IMR-90 (cell line): ENCODE data around the gene RPS28. TPM values are rescaled to one million over a fixed set of nuclear protein-coding genes. Genes with fewer than 3 reads are reported as not detected.
A peak's percentile ranks its signal among the peaks of the same experiment; 100 is the strongest.

Experiments used
- ATAC-seq: fragments of 200-7000 bp; cut with Tn5 transposase; 2 replicates; pipeline ENCODE4 v1.9.1; 2020; ENCODE audit warnings: low read depth, mild to moderate bottlenecking, moderate library complexity
- BruUV-seq: library from RNA; stranded (reverse); fragments of 400-500 nt; replicated peaks from 2 replicates; lab custom pipeline; 2021; lab: Mats Ljungman, UMichigan
- CTCF ChIA-PET: fragments of 300-600 bp; formaldehyde crosslinking; extraction: SDS; loops from one replicate; lab custom pipeline; 2021; ENCODE audit warnings: antibody characterized with exemption; lab: Yijun Ruan, JAX
- POLR2A ChIA-PET: fragments of 300-600 bp; sonication (Branson Sonifier 250); formaldehyde crosslinking; loops from one replicate; lab custom pipeline; 2022; ENCODE audit warnings: antibody characterized with exemption; ENCODE audit not compliant: unreplicated experiment; lab: Charles Lee
- DNase-seq: peaks from one replicate; pipeline ENCODE4 v3.0.0; 2013
- H2AFZ ChIP-seq: replicated peaks from 2 replicates; pipeline ENCODE3; 2013; ENCODE audit warnings: low read length, mild to moderate bottlenecking; ENCODE audit not compliant: poor library complexity
- H2AK5ac ChIP-seq: 2 replicates; pipeline ENCODE4 v1.6.1; 2013; ENCODE audit warnings: low read depth, low read length, inconsistent platforms
- H2AK9ac ChIP-seq: replicated peaks from 2 replicates; pipeline ENCODE3; 2013; ENCODE audit warnings: mild to moderate bottlenecking, low read depth, low read length, moderate library complexity; ENCODE audit not compliant: poor library complexity
- H2BK120ac ChIP-seq: 2 replicates; pipeline ENCODE4 v1.6.1; 2013; ENCODE audit warnings: low read depth, low read length, inconsistent platforms
- H2BK15ac ChIP-seq: 3 replicates; pipeline ENCODE4 v1.6.1; 2013; ENCODE audit warnings: low read depth, low read length, inconsistent platforms
- H2BK20ac ChIP-seq: 2 replicates; pipeline ENCODE4 v1.6.1; 2013; ENCODE audit warnings: low read depth, mild to moderate bottlenecking, inconsistent platforms, low read length, moderate library complexity
- H2BK5ac ChIP-seq: 2 replicates; pipeline ENCODE4 v1.6.1; 2013; ENCODE audit warnings: mild to moderate bottlenecking, low read depth, low read length, inconsistent platforms; ENCODE audit not compliant: poor library complexity, severe bottlenecking
- H3K14ac ChIP-seq: replicated peaks from 2 replicates; pipeline ENCODE4 v1.6.1; 2013; ENCODE audit warnings: low read depth, low read length, inconsistent platforms
- H3K18ac ChIP-seq: 2 replicates; pipeline ENCODE4 v1.6.1; 2013; ENCODE audit warnings: low read depth, low read length, control low read depth
- H3K23ac ChIP-seq: 2 replicates; pipeline ENCODE4 v1.6.1; 2013; ENCODE audit warnings: low read depth, low read length, inconsistent platforms
- H3K27ac ChIP-seq: 2 replicates; pipeline ENCODE4 v1.5.1; 2013; ENCODE audit warnings: mild to moderate bottlenecking, control low read depth, low read length; ENCODE audit not compliant: insufficient read depth
- H3K27me3 ChIP-seq: 2 replicates; pipeline ENCODE4 v1.6.1; 2013; ENCODE audit warnings: low read length; ENCODE audit not compliant: control insufficient read depth, insufficient read depth
- H3K36me3 ChIP-seq: 2 replicates; pipeline ENCODE4 v1.6.1; 2013; ENCODE audit warnings: low read length, mixed read lengths; ENCODE audit not compliant: control insufficient read depth, insufficient read depth
- H3K4ac ChIP-seq: 2 replicates; pipeline ENCODE4 v1.6.1; 2013; ENCODE audit warnings: low read depth, low read length, inconsistent platforms
- H3K4me1 ChIP-seq: 2 replicates; pipeline ENCODE4 v1.6.1; 2013; ENCODE audit warnings: low read length, mixed read lengths; ENCODE audit not compliant: control insufficient read depth, insufficient read depth
- H3K4me2 ChIP-seq: 2 replicates; pipeline ENCODE4 v1.6.1; 2013; ENCODE audit warnings: low read depth, mild to moderate bottlenecking, control low read depth, low read length, moderate library complexity
- H3K4me3 ChIP-seq: 2 replicates; pipeline ENCODE4 v1.5.1; 2013; ENCODE audit warnings: low read depth, mild to moderate bottlenecking, control low read depth, low read length, moderate library complexity; ENCODE audit not compliant: insufficient read depth
- H3K56ac ChIP-seq: 2 replicates; pipeline ENCODE4 v1.6.1; 2013; ENCODE audit warnings: low read length, inconsistent platforms; ENCODE audit not compliant: insufficient read depth; ENCODE audit errors: extremely low read depth
- H3K79me1 ChIP-seq, 2 experiments: 2 replicates each; pipeline ENCODE4 v1.6.1; 2013; ENCODE audit warnings: low read length in 2 of 2, inconsistent platforms in 1 of 2, low read depth in 1 of 2
- H3K9ac ChIP-seq: 2 replicates; pipeline ENCODE4 v1.6.1; 2013; ENCODE audit warnings: low read depth, low read length, control low read depth
- H3K9me1 ChIP-seq: 2 replicates; pipeline ENCODE4 v1.6.1; 2013; ENCODE audit warnings: low read length, inconsistent platforms; ENCODE audit not compliant: insufficient read depth
- H3K9me3 ChIP-seq: 2 replicates; pipeline ENCODE4 v1.6.1; 2013; ENCODE audit warnings: low read length; ENCODE audit not compliant: control insufficient read depth, insufficient read depth
- H4K20me1 ChIP-seq: 2 replicates; pipeline ENCODE4 v1.6.1; 2013; ENCODE audit warnings: low read length, inconsistent platforms; ENCODE audit not compliant: insufficient read depth
- H4K5ac ChIP-seq: 2 replicates; pipeline ENCODE4 v1.6.1; 2013; ENCODE audit warnings: mild to moderate bottlenecking, low read depth, low read length, control low read depth
- H4K8ac ChIP-seq, 2 experiments: 2 replicates each; pipeline ENCODE4 v1.6.1; 2013; ENCODE audit warnings: low read depth in 2 of 2, low read length in 2 of 2, control low read depth in 1 of 2, inconsistent platforms in 1 of 2
- H4K91ac ChIP-seq: 2 replicates; pipeline ENCODE4 v1.6.1; 2013; ENCODE audit warnings: low read depth, low read length, inconsistent platforms; ENCODE audit not compliant: insufficient read depth
- CEBPB ChIP-seq: IDR thresholded peaks from 2 replicates; pipeline ENCODE4 v1.6.1; 2012; ENCODE audit warnings: low read depth, low read length, improper control_type of control experiment
- ELK1 ChIP-seq: fragments of 150-350 bp; IDR thresholded peaks from 2 replicates; pipeline ENCODE4 v1.6.1; 2016; ENCODE audit warnings: low read depth, mild to moderate bottlenecking, low read length, moderate library complexity, borderline replicate concordance
- MAZ ChIP-seq: IDR thresholded peaks from 2 replicates; pipeline ENCODE4 v1.6.1; 2012; ENCODE audit warnings: low read depth, mild to moderate bottlenecking, low read length, improper control_type of control experiment, moderate library complexity, borderline replicate concordance
- NFE2L2 ChIP-seq: fragments of 150-350 bp; IDR thresholded peaks from 2 replicates; pipeline ENCODE4 v1.6.1; 2016; ENCODE audit warnings: low read depth, mild to moderate bottlenecking, low read length
- POLR2A ChIP-seq: IDR thresholded peaks from 2 replicates; pipeline ENCODE4 v1.6.1; 2012; ENCODE audit warnings: mild to moderate bottlenecking, low read depth, low read length
- RAD21 ChIP-seq: IDR thresholded peaks from 2 replicates; pipeline ENCODE4 v1.6.1; 2012; ENCODE audit warnings: low read length, improper control_type of control experiment
- USF2 ChIP-seq: fragments of 150-350 bp; IDR thresholded peaks from 2 replicates; pipeline ENCODE4 v1.6.1; 2017; ENCODE audit warnings: mild to moderate bottlenecking, antibody characterized with exemption, low read length, low read depth
- WGBS, 2 experiments: methylation state at CpG; one replicate each; pipeline versions ENCODE4 v1.1.5 to v1.1.7; 2013; ENCODE audit warnings: missing lambda C conversion rate in 2 of 2; ENCODE audit not compliant: insufficient read length in 1 of 2; ENCODE audit errors: extremely low coverage in 2 of 2; 5-methylcytosine and 5-hydroxymethylcytosine counted together
- dilution Hi-C: fragments of 300-500 bp; cut with HindIII; formaldehyde crosslinking; loops from one replicate; pipeline ENCODE4 v1.14.3; 2018; ENCODE audit warnings: low sequenced_read_pairs; ENCODE audit not compliant: unreplicated experiment
- in situ Hi-C: fragments of 300-500 bp; cut with MboI; formaldehyde crosslinking; loops from 3 replicates; pipeline ENCODE4 v1.14.3; 2019; ENCODE audit warnings: low sequenced_read_pairs, inconsistent platforms, mixed read lengths
- intact Hi-C: fragments of 100-400 bp; cut with micrococcal nuclease; formaldehyde crosslinking; loops from 2 replicates; pipeline ENCODE4 v1.10.0; 2022
- polyA plus RNA-seq, 3 experiments: library from polyadenylated mRNA; depleted of rRNA; stranded (reverse); fragments of >200 nt; gene quantifications; 2 replicates each; pipeline ENCODE4 v1.2.3, GENCODE V29; 2012; ENCODE audit warnings: low replicate concordance in 1 of 3
- total RNA-seq: library from RNA; depleted of rRNA; stranded (reverse); fragments of >200 nt; gene quantifications from 2 replicates; pipeline ENCODE4 v1.2.3, GENCODE V29; 2012

RPS28 gene
- total and polyA plus RNA-seq, 2 of the 4 experiments (the other 2 are of a cell fraction): 143 to 643 TPM

- no peak for TF ChIP-seq CEBPB
- no peak for TF ChIP-seq RAD21
Observed at GRCh38 chr19:8319807-8320520, 1.3 kb upstream of the RPS28 start (continued).

GRCh38 chr19:8320564-8321066 is 681 bp upstream of the RPS28 start:
- no peak for DNase-seq
- TF ChIP-seq POLR2A (no peak), NFE2L2 (no peak), MAZ (no peak), USF2 (no peak), ELK1 (no peak), RAD21 (no peak), CEBPB (no peak)
- peak overlapping the region; percentile 81 to 94 for H4K8ac ChIP-seq
- peak overlapping the region; percentile 85 for H3K4ac ChIP-seq
- peak overlapping the region; percentile 63 for H3K23ac ChIP-seq
- ATAC-seq: peak; percentile 8
- peak overlapping the region; percentile 79 for H4K91ac ChIP-seq
- H4K20me1 ChIP-seq: peaks cover 31% of the 10 kb centered on the region
- no peak overlapping the region for H2BK15ac ChIP-seq
- H3K4me1 ChIP-seq: peaks cover 9% of the 10 kb centered on the region
- no peak overlapping the region for H2BK120ac ChIP-seq
- no peak overlapping the region for H2BK20ac ChIP-seq
- in situ Hi-C loops: loop anchor here (5.0 kb wide), 1 partner anchor 257 kb away; the partner anchor contains the start of gene MYO1F
- peak overlapping the region; percentile 93 for H2AFZ ChIP-seq
- H3K18ac ChIP-seq: no peak overlapping the region; the same call in 1 of the 2 replicates
- peaks cover 19% of the 10 kb centered on the region for H3K36me3 ChIP-seq
- peak overlapping the region; percentile 86 for H3K27ac ChIP-seq
- peak overlapping the region; percentile 98 for H3K4me2 ChIP-seq
- TSS peak; percentile 67 for BruUV-seq
- peak overlapping the region; percentile 94 for H2AK9ac ChIP-seq
- ChIA-PET POLR2A (interaction anchor here (0.6 kb wide), 1 partner anchor 213 kb away, joined by 6 read pairs; no protein-coding TSS in a partner anchor), CTCF (no interaction called here)
- WGBS, 2 experiments: 2% methylated on average over 13 of the region's 16 CpGs; no CpG with 5 or more reads in 1 of the 2 experiments
- H3K14ac ChIP-seq: peak overlapping the region; percentile 86
- peak overlapping the region; percentile 90 for H3K9ac ChIP-seq
- H3K27me3 ChIP-seq: no peaks in the 10 kb centered on the region
- peaks cover 8% of the 10 kb centered on the region; the same call in 1 of the 2 replicates for H3K9me1 ChIP-seq
- H2AK5ac ChIP-seq: peak overlapping the region; percentile 38
- peak overlapping the region; percentile 82 for H3K4me3 ChIP-seq
- intact Hi-C loops: no loop called here
- H2BK5ac ChIP-seq: peak overlapping the region; percentile 72
- H3K56ac ChIP-seq: peak overlapping the region; percentile 57
- dilution Hi-C loops: no loop called here
- peak overlapping the region; percentile 76 for H4K5ac ChIP-seq
- H3K79me1 ChIP-seq: peaks cover 29 to 58% of the 10 kb centered on the region in 2 experiments
- no peaks in the 10 kb centered on the region for H3K9me3 ChIP-seq
